HL-60/S4 treated with retinoic acid at 250 ng/mL for 4 days and 3 days (cell line): Measurements from ENCODE around the gene UBALD1.

Experiments
- in situ Hi-C: fragments of 300-500 bp; cut with MboI; formaldehyde crosslinking; loops from 2 replicates; pipeline ENCODE4 v1.7.0; 2022; ENCODE audit warnings: low sequenced_read_pairs

UBALD1 gene

GRCh38 chr16:4646773-4647643 is 32.3 kb upstream of the UBALD1 start:
- in situ Hi-C loops: no loop called here

GRCh38 chr16:4641895-4642294 is 27.2 kb upstream of the UBALD1 start:
- in situ Hi-C loops: no loop called here

- in situ Hi-C loops: no loop called here
These were observed 26.6 kb upstream of the UBALD1 start for GRCh38 chr16:4641306-4641687.

GRCh38 chr16:4640572-4641305 is 26.1 kb upstream of the UBALD1 start:
- in situ Hi-C loops: no loop called here

- in situ Hi-C loops: no loop called here
These were observed 25.3 kb upstream of the UBALD1 start for GRCh38 chr16:4639899-4640509.

DNA sequence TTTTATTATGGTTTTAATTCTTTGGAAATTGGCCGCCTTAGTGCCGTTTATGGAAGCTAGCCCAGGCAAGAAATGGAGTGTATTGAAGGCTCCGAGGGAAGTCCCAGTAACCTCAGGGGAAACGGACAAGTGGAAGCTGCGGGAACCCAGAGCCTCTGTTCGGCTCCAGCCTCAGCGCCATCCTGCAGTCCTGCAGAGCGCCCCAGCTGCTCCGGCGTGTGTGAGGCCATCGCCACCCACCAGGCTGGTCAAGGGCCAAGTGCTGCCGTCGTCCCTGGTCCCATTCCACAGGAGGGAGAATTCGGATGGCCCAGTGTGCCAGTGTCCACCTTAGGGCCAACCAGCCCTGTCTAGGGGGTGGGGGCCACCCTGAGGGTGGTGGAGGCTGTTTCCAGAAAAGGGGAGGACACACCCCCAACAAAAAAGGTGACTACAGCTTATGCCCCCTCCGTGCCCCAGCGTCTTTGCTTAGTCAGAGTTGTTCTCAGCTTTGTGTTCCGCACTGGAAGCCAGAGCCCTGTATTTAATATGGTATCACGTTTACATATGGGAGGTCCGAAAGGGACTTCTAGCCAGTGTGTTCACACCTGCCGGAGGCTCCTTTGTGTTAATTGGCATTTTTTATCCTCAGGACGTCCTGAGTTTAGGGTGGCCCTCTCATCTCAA is 22.9 kb upstream of the UBALD1 start:
- in situ Hi-C loops: no loop called here

GRCh38 chr16:4636196-4636595 is 21.5 kb upstream of the UBALD1 start:
- in situ Hi-C loops: no loop called here

DNA sequence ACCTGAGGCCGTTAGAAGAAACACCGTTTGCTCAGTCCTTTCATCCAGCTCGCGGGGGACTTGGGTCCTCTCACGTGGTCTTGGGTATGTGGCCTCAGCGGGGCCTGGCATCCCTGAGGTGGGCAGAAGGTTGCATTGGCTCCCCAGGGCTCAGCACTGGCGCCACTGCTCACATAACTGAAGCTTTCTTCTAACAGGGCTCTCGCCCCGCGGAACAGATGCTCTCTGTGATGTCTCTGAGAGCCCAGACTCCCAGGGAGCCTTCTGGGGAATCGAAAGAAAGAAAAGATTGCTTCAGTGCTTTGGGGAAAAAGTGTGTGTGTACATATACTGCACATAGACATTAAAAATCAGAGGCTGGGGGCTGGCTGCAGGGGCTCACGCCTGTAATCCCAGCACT is 20.1 kb upstream of the UBALD1 start:
- in situ Hi-C loops: no loop called here

- in situ Hi-C loops: no loop called here
These were observed 19.4 kb upstream of the UBALD1 start for GRCh38 chr16:4633910-4634635.

GRCh38 chr16:4631444-4631843 is 16.8 kb upstream of the UBALD1 start:
- in situ Hi-C loops: no loop called here

DNA sequence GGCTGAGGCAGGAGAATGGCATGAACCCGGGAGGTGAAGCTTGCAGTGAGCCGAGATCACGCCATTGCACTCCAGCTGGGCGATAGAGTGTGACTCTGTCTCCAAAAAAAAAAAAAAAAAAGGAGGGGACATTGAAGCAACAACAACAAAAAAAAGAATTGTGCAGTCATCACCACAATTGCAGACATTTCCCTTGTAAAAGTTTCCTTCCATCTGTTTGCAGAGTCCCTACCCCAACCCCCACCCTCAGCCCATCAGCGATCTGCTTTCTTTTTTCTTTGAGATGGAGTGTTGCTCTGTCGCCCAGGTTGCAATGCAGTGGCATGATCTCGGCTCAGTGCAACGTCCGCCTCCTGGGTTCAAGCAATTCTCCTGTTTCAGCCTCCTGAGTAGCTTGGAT is 13.6 kb upstream of the UBALD1 start:
- in situ Hi-C loops: no loop called here

DNA sequence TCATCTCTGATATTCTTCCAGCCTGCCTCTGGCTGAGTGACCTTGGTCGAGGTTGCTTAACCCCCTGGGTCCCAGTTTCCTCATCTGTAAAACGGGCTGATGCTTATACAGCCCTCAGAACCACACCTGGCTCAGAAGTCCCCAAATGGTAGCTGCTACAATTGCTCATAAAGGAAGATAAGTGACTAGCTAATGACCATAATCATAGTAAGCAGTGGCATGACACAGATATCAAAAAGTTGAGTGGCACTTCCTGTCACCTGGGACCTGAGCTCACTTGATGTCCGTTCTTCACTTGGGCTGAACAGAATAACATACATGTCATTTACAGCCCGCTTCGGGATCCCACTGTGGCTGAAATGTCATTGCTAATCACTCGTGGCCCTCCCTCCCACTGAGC is 11.7 kb upstream of the UBALD1 start:
- in situ Hi-C loops: no loop called here

GRCh38 chr16:4625560-4626159 is 11.0 kb upstream of the UBALD1 start:
- in situ Hi-C loops: no loop called here

DNA sequence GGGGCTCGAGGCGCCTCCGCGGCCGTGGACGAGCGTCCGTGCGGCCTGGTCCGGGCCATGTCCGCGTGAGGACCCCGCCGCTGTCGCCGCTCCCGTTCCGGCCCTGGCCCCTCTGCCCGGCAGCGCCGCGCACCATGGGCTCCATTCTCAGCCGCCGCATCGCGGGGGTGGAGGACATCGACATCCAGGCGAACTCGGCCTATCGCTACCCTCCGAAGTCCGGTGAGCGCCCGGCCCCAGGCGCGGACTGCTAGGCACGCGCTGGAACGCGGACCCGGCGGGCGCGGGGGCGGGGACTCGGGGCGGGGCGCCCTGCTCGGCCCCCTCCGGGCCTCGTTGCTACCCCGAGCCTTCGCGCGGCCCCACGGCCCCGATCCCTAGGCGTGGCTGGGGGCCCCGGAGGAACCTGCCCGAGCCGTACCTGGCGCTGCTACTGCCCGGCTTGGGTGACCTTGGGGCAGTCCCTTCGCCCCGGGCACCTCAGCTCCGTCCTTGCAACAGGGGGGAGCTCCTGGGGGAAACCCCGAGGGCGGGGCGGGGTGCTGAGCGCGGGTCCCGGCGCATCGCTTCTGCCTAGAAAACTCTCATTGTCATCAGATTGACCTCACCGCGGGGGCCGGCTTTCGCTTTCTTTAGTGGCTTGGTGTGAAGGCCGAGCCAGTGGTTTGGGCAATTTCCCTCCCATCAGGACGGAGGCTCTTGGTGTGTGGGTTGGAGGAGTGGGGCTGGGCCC is 10.3 kb upstream of the UBALD1 start:
- in situ Hi-C loops: no loop called here

GRCh38 chr16:4624015-4624826 is 9.5 kb upstream of the UBALD1 start, which contains the start of gene MGRN1:
TSS of gene MGRN1 (plus strand) at chr16:4624826. CDS start at chr16:4624961, 135 bp downstream.
- in situ Hi-C loops: no loop called here

DNA sequence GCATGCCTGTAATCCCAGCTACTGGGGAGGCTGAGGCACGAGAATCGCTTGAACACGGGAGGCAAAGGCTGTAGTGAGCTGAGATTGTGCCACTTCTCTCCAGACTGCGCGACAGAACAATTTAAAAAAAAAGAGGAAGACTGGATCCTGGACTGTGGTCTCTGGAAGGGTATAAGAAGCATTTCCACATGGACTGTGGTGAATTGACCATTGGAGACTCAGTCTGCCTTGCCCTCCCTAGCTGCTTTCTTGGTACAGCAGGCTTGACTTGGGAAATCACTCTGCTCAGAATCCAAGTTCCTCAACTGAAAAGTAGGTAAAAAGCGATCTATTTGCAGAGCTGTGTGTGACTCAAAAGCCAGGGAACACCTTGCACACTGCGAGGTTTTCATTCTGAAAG is 8.9 kb upstream of the UBALD1 start:
- in situ Hi-C loops: no loop called here

- in situ Hi-C loops: no loop called here
These were observed 4.1 kb upstream of the UBALD1 start for GRCh38 chr16:4618645-4619418.

- in situ Hi-C loops: no loop called here
These were observed 3.2 kb upstream of the UBALD1 start for GRCh38 chr16:4617880-4618279.
